ENCODE results near the gene GALK2.
"Not testable (repeated sequence)": the region's sequence is repeated elsewhere in the genome, so short reads cannot be mapped to it uniquely, and the experiment has no call there.

GALK2 gene

DNA sequence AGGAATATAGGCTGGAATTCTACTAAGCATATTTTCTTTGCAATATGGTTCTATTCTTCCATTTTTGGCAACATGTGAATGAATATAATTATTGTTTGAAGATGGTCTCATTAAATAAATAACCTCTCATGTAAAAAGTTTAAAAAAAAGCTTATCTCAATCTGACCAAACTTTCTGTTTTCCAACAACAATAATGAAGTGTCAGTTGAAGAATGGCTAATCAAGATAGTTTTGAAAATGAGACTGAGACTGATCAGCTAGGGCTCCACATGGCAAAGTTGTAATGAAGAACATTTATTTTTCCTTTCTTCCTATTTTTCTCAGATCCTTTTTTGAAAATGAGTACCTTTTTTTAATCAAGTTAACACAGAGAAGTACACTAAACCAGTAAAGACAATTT lies 117.4 kb downstream of the GALK2 start:
- no peak for DNase-seq

GRCh38 chr15:49288391-49288790 lies 118.3 kb downstream of the GALK2 start:
- no peak for DNase-seq

- no peak for DNase-seq
Observed at GRCh38 chr15:49290191-49290590, 120.1 kb downstream of the GALK2 start.

- no peak for DNase-seq
Observed at GRCh38 chr15:49293941-49294340, 123.9 kb downstream of the GALK2 start.

DNA sequence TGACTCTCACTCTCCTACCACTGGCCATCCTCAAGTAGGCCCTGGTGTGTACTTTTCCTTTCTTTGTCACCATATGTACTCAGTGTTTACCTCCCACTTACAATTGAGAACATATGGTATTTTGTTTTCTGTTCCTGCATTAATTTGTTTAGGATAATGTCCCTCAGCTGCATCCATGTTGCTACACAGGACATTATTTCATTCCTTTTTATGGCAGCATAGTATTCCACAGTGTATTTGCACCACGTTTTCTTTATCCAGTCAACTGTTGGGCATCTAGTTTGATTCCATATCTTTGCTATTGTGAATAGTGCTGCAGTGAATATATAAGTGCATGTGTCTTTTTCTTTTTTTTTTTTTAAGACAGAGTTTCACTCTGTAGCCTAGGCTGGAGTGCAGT lies 126.2 kb downstream of the GALK2 start:
- DNase-seq, result no peak

GRCh38 chr15:49297584-49297983 lies 127.5 kb downstream of the GALK2 start:
- no peak for DNase-seq

- no peak for DNase-seq
Observed at GRCh38 chr15:49300856-49301255, 130.8 kb downstream of the GALK2 start.

DNA sequence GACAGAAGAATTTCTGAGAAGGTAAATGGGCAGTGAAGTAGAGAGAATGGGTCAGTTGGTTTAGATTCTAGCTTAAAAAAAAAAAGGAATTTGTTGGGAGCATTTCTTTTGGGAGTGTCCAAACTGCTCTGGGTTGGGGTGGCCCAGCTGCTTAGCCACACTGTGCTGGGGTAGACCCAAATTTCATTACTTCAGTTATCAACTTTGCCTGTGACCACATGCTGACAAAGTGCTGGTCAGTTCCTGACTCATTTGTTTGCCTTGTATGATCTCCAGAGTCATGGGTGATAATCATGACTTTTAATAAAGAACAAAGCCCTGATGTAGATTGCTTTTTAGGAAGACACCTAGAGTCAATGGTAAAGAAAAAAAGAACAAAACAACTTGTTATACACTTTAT lies 131.5 kb downstream of the GALK2 start:
- DNase-seq, result no peak

- DNase-seq, result no peak
Observed at GRCh38 chr15:49303003-49303402, 133.0 kb downstream of the GALK2 start.

DNA sequence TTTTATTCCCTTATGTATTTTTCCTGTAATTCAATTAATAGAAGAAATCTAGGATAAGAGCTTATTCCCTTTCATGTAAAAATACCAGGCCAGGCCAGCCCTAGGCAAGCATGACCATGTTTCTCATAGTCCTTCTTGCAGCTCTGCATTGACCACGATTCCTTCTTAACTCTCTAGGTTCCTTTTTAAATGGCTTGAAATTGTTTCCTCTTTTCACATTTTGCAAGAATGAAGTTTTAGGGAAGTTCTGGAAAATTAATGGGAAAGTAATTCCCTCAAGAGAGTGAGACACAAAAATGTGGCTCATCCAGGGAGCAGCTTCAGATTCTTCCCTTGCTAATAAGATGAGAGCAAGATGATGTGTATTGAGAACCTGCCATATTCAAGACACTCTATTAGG lies 136.5 kb downstream of the GALK2 start:
- DNase-seq, result no peak

- no peak for DNase-seq
Observed at GRCh38 chr15:49308686-49309085, 138.6 kb downstream of the GALK2 start.

DNA sequence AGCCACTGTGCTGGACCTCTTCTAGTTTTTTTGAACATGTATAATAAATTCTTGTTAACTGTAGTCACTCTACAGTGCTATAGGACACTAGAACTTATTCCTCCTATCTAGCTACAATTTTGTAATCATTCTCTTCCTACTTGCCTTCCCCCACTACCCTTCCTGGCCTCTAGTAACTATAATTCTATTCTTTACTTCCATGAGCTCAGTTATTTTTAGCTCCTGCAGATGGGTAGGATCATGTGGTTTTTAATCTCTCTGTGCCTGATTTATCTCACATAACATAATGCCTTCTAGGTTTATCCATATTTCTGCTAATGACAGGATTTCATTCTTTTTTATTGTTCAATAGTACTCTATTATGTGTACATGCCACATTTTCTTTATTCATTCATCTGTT lies 139.8 kb downstream of the GALK2 start:
- DNase-seq, result no peak

DNA sequence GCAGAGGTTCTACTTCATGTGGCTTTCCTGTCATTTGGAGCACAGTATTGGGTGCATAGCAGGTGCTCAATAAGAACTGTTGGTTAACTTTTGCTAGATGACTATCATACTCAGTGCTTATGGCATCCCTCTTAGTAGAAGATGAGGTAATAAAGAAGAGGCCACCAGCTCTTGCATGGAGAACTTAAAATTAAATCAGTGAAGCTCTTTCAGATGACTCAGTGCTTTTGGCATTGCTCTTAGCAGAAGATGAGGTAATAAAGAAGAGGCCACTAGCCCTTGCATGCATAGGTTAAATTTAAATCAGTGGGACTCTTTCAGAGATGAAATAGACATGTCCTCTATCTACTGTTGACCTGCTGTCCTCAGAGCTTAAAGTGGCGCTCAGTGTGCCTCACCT lies 143.6 kb downstream of the GALK2 start:
- DNase-seq, result no peak

DNA sequence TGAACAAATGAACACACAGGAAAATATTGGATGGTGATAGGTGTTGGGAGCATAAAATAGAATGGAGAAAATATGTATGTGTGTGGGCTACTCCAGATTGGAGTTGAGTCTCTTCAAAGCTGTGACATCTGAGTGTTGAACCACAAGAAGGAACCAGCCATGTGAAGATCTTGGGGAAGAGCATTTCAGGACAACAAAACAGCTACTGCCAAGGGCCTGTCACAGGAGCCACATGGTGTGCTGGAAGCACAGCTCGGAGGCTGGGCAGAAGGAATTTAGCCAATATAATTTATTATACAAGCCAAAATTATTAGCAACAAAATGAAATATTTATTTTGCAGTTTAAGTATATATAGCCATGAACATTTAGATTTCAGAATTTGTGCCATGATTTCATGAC lies 144.7 kb downstream of the GALK2 start:
- DNase-seq, result no peak

- DNase-seq, result no peak
Observed at GRCh38 chr15:49315391-49315823, 145.4 kb downstream of the GALK2 start.

DNA sequence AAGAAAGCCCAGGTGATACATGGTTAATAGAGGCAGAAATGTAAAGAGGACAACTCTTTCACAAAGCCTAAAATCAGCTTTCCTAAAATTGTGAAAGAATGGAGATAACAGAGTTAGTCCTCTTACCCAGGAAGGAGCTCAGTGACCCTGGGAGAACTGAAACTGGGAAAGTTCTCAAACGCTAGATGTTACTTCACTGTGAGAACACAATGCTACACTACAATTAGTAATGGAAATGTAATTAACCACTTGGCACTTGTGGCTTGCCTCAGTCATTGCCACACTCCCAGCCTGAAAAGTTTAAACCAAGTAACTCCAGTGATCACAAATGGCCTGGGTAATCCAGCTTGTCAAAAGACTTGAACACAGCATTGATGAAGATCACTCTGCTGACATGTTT lies 150.3 kb downstream of the GALK2 start:
- no peak for DNase-seq

- no peak for DNase-seq
Observed at GRCh38 chr15:49323207-49323606, 153.2 kb downstream of the GALK2 start.

DNA sequence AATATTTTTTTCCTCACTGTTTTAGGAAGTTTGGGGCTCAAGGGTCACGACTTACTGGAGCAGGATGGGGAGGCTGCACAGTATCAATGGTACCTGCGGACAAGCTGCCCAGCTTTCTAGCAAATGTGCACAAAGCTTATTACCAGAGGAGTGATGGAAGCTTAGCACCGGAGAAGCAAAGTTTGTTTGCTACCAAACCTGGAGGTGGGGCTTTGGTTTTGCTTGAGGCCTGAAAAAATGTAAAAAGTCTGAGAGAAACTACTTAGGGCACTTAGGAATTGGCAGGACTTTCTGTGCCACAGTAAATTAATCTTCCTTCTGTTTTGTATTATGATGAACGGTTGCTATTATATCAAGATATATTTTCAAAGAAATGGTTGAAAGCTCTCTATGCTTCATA lies 157.9 kb downstream of the GALK2 start:
- no peak for DNase-seq

- no peak for DNase-seq
Observed at GRCh38 chr15:49328941-49329340, 158.9 kb downstream of the GALK2 start.

DNA sequence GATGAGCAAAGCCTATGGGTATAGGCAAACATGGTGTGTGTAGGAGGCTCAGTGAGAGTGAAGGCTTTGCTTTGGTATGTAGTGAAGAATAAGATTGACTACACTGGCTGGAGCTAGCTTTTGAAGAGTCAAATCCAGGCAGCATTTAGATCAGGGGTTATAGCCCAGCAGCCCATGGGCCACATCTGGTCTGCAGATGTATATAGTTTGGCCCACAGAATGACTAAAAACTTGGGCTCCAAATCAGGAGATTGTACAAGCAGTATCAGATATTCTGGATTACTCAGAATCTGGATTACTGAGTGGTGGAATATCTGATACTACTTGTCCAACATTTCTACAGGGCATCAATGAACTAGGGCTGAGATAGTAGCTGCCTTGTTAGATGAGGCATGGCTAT lies 160.1 kb downstream of the GALK2 start:
- DNase-seq, result no peak

GRCh38 chr15:49331442-49331841 lies 161.4 kb downstream of the GALK2 start:
- DNase-seq, result no peak

DNA sequence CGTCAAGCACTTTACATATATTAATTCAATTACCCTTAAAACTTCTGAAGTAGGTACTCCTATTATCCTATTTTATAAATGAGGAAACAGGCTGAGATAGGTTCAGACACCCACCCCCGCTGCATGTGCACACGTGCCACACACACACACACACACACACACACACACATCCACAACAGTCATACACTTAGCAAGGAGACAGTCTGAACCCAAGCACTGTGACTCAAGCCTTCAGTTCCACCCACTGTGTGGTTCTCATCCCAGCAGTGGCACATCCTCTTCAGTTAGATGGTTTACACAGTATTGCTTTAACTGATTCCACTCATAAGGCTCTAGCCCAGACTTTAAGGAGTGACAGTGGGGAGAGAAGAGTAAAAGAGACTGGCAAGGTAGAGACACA lies 161.9 kb downstream of the GALK2 start:
- DNase-seq, result no peak

DNA sequence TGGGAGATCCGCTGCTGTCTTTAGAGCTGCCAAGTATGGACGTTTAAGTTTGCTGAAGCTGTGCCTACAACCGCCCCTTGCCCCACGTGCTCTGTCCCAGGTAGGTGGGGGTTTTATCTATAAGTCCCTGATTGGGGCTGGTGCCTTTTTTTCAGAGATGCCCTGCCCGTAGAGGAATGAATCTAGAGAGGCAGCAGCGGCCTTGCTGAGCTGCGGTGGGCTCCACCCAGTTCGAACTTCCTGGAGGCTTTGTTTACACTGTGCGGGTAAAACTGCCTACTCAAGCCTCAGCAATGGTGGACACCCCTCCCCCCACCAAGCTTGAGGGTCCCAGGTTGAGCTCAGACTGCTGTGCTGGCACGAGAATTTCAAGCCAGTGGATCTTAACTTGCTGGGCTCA lies 169.6 kb downstream of the GALK2 start:
- DNase-seq, result no peak

DNA sequence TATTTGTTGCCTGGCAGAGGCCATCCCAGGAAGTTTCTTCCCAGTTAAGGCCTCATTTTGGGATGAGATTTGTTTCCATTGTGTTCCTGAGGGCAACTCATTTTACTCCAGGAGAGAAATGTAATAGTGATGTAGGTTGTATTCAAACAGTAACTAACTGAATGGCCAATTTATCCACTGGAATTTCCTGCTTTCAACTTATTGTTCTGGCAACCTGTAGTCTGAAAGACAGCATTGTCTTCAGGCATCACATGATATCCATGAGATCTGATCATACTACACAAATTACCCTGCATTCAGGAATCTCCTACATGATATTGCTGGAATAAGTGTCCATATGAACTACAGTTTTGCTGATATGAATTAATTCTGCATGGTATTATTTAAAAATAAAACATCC lies 173.5 kb downstream of the GALK2 start:
- no peak for DNase-seq

DNA sequence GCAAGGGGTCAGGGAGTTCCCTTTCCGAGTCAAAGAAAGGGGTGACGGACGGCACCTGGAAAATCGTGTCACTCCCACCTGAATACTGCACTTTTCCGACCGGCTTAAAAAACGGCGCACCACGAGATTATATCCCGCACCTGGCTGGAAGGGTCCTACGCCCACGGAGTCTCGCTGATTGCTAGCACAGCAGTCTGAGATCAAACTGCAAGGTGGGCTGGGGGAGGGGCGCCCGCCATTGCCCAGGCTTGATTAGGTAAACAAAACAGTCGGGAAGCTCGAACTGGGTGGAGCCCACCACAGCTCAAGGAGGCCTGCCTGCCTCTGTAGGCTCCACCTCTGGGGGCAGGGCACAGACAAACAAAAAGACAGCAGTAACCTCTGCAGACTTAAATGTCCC lies 184.4 kb downstream of the GALK2 start:
- not testable (repeated sequence) for DNase-seq

DNA sequence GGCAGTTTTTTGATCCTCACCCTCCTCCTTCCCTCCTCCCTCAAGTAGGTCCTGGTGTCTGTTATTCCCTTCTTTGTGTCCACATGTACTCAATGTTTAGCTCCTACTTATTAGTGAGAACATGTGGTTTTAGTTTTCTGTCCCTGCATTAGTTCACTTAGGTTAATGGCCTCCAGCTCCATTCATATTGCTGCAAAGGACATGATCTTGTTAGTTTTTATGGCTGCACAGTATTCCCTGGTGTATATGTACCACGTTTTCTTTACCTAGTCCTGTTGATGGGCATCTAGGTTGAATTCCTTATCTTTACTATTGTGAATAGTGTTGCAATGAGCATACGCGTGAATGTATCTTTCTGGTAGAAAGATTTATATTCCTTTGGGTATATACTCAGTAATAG lies 191.3 kb downstream of the GALK2 start:
- DNase-seq, result no peak
